Measurements from ENCODE around the gene ULBP1.
"Not testable (repeated sequence)": the region's sequence is repeated elsewhere in the genome, so short reads cannot be mapped to it uniquely, and the experiment has no call there.

ULBP1 gene

GRCh38 chr6:149933036-149933435 is 30.7 kb upstream of the ULBP1 start:
- in situ Hi-C loops (cut with HindIII; ENCODE audit: low sequenced_read_pairs): no loop called here

GRCh38 chr6:149933461-149933860 is 30.3 kb upstream of the ULBP1 start:
- in situ Hi-C loops (cut with HindIII; ENCODE audit: low sequenced_read_pairs): no loop called here

GRCh38 chr6:149934249-149935156 is 29.2 kb upstream of the ULBP1 start:
- in situ Hi-C loops (cut with HindIII; ENCODE audit: low sequenced_read_pairs): no loop called here

GRCh38 chr6:149935246-149935645 is 28.5 kb upstream of the ULBP1 start:
- in situ Hi-C loops (cut with HindIII; ENCODE audit: low sequenced_read_pairs): no loop called here

GRCh38 chr6:149935668-149936067 is 28.1 kb upstream of the ULBP1 start:
- in situ Hi-C loops (cut with HindIII; ENCODE audit: low sequenced_read_pairs): no loop called here

GRCh38 chr6:149936743-149937142 is 27.0 kb upstream of the ULBP1 start:
- in situ Hi-C loops (cut with HindIII; ENCODE audit: low sequenced_read_pairs): no loop called here

GRCh38 chr6:149938013-149938570 is 25.7 kb upstream of the ULBP1 start:
- in situ Hi-C loops (cut with HindIII; ENCODE audit: low sequenced_read_pairs): not testable (repeated sequence)

GRCh38 chr6:149938571-149939355 is 25.0 kb upstream of the ULBP1 start:
- in situ Hi-C loops (cut with HindIII; ENCODE audit: low sequenced_read_pairs): no loop called here

GRCh38 chr6:149939356-149939648 is 24.4 kb upstream of the ULBP1 start:
- in situ Hi-C loops (cut with HindIII; ENCODE audit: low sequenced_read_pairs): no loop called here

GRCh38 chr6:149939909-149940671 is 23.7 kb upstream of the ULBP1 start:
- in situ Hi-C loops (cut with HindIII; ENCODE audit: low sequenced_read_pairs): no loop called here

- in situ Hi-C loops (cut with HindIII; ENCODE audit: low sequenced_read_pairs): no loop called here
Observed at GRCh38 chr6:149940672-149940982, 23.1 kb upstream of the ULBP1 start.

GRCh38 chr6:149941583-149942460 is 21.9 kb upstream of the ULBP1 start, which contains the start of gene ULBP2:
Gene ULBP2, plus strand, starts transcription at chr6:149942014. Its CDS starts 59 bp downstream, at chr6:149942073.
- in situ Hi-C loops (cut with HindIII; ENCODE audit: low sequenced_read_pairs): no loop called here

- in situ Hi-C loops (cut with HindIII; ENCODE audit: low sequenced_read_pairs): no loop called here
Observed at GRCh38 chr6:149942461-149942829, 21.3 kb upstream of the ULBP1 start.

GRCh38 chr6:149943321-149943720 is 20.4 kb upstream of the ULBP1 start:
- in situ Hi-C loops (cut with HindIII; ENCODE audit: low sequenced_read_pairs): not testable (repeated sequence)

GRCh38 chr6:149945276-149945675 is 18.5 kb upstream of the ULBP1 start:
- in situ Hi-C loops (cut with HindIII; ENCODE audit: low sequenced_read_pairs): not testable (repeated sequence)

- in situ Hi-C loops (cut with HindIII; ENCODE audit: low sequenced_read_pairs): not testable (repeated sequence)
Observed at GRCh38 chr6:149946631-149947030, 17.1 kb upstream of the ULBP1 start.

GRCh38 chr6:149947533-149947932 is 16.2 kb upstream of the ULBP1 start:
- in situ Hi-C loops (cut with HindIII; ENCODE audit: low sequenced_read_pairs): not testable (repeated sequence)

- in situ Hi-C loops (cut with HindIII; ENCODE audit: low sequenced_read_pairs): no loop called here
Observed at GRCh38 chr6:149948011-149948410, 15.7 kb upstream of the ULBP1 start.

GRCh38 chr6:149948616-149949015 is 15.1 kb upstream of the ULBP1 start:
- in situ Hi-C loops (cut with HindIII; ENCODE audit: low sequenced_read_pairs): no loop called here

GRCh38 chr6:149950423-149950822 is 13.3 kb upstream of the ULBP1 start:
- in situ Hi-C loops (cut with HindIII; ENCODE audit: low sequenced_read_pairs): no loop called here

All from endothelial cell of hepatic sinusoid (primary cell).